ENCODE results near the gene SF1. TPM values are rescaled to one million over a fixed set of nuclear protein-coding genes. Genes with fewer than 3 reads are reported as not detected.

SF1 gene
- total and polyA plus RNA-seq, 9 donors, result 62.3 to 267 (median 202) TPM

DNA sequence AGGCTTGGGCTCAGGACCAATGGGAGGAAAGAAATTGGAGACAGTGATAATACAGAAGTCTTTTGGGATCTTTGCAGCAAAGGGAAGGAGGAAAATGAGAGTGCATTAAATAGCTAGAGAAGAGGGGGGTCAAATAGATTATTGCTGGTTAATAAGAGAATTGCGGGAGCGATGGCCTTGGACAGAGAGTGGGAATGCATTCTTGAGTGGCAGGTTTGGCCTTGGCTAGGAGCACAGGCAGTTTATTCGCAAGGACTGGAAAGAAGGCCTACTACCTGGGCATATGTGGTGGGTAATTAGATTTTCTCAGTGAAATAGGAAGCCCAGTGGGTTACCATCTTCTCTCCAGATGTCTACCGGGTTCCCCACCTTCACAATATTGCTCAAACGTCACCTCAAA, 35.5 kb upstream of the SF1 start:
- H3K4me1 ChIP-seq (ENCODE audit: control insufficient read depth, insufficient read depth, low read length), result peaks cover 9% of the 10 kb centered on the region
- H3K9me3 ChIP-seq (replicated peaks; ENCODE audit: control insufficient read depth, low read depth, low read length), result no peaks in the 10 kb centered on the region
- no peaks in the 10 kb centered on the region for H3K27me3 ChIP-seq (ENCODE audit: control insufficient read depth, insufficient read depth, low read length)
- H3K36me3 ChIP-seq (ENCODE audit: control insufficient read depth, insufficient read depth, low read length), result no peaks in the 10 kb centered on the region
- DNase-seq, result no peak
- H3K4me3 ChIP-seq (ENCODE audit: low read length), result no peak overlapping the region
- no peak overlapping the region for H3K27ac ChIP-seq (ENCODE audit: low read length)
- WGBS (ENCODE audit: insufficient coverage), result 77% methylated on average over 4 of the region's 5 CpGs

DNA sequence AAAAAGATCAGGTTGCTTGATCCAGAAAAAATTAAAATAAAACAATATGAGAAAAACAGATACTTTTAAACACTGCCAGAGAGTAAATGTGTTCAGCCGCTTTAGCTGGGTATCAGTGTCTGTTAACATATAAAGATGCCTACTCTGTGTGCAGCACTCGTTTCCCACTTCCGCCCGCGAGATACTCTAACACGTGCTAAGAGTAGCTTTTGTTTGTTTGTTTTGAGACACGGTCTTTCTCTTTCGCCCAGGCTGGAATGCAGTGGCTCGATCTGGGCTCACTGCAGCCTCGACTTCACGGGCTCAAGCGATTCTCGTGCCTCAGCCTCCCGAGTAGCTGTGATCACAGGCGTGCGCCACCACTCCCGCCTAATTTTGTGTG, 32.5 kb upstream of the SF1 start:
- no peak overlapping the region for H3K27ac ChIP-seq (ENCODE audit: low read length)
- H3K4me1 ChIP-seq (ENCODE audit: control insufficient read depth, insufficient read depth, low read length), result peaks cover 9% of the 10 kb centered on the region
- peaks cover 25% of the 10 kb centered on the region for H3K36me3 ChIP-seq (ENCODE audit: control insufficient read depth, insufficient read depth, low read length)
- no peaks in the 10 kb centered on the region for H3K27me3 ChIP-seq (ENCODE audit: control insufficient read depth, insufficient read depth, low read length)
- no CpG with 5 or more reads among the region's 17 CpGs for WGBS (ENCODE audit: insufficient coverage)
- no peak for DNase-seq
- peak overlapping the region; percentile 98 for H3K4me3 ChIP-seq (ENCODE audit: low read length)
- H3K9me3 ChIP-seq (replicated peaks; ENCODE audit: control insufficient read depth, low read depth, low read length), result no peaks in the 10 kb centered on the region

DNA sequence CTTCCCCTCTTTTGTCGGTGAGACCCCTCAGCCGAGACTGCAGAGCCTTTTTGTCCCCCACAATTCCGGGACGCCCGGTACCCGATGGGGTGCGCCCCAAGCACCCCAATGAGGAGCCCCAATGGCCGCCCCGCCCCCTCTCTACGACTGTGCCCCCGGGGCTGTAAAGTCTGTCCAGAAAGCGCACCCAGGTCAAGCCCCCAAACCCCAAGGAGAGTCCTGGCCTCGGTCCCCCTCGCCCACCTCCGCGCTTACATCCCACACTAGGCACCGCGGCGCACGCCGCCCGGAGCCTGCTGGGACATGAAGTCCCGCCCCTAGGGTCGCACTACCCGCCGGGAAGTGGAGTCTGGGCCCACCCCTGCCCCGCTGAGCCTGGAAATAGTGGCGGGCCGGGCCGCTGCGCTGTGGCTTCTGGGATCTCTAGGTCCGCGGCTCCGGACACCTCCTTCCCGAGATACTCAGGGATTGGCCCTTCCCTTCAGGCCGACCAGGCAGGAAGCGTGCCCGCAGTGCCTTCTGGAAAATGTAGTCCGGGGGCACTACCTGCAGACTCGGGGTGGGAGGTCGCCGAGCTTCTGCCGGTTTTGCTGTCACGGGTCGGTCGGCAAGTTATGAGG, 32.0 kb upstream of the SF1 start, which contains the start of gene MEN1:
Gene MEN1 (minus strand): TSS at position 281 of the 620 bp plus-strand sequence. CDS start 442 bp downstream, outside the sequence.
- H3K27me3 ChIP-seq (ENCODE audit: control insufficient read depth, insufficient read depth, low read length), result no peaks in the 10 kb centered on the region
- H3K36me3 ChIP-seq (ENCODE audit: control insufficient read depth, insufficient read depth, low read length), result peaks cover 30% of the 10 kb centered on the region
- H3K4me3 ChIP-seq (ENCODE audit: low read length), result peak within 1 kb of the TSS; percentile 98
- H3K27ac ChIP-seq (ENCODE audit: low read length), result peak within 1 kb of the TSS; percentile 76
- DNase-seq, result peak; percentile 99
- 0% methylated on average over 46 of the region's 46 CpGs for WGBS (ENCODE audit: insufficient coverage)
- H3K9me3 ChIP-seq (replicated peaks; ENCODE audit: control insufficient read depth, low read depth, low read length), result no peaks in the 10 kb centered on the region
- H3K4me1 ChIP-seq (ENCODE audit: control insufficient read depth, insufficient read depth, low read length), result peaks cover 9% of the 10 kb centered on the region

DNA sequence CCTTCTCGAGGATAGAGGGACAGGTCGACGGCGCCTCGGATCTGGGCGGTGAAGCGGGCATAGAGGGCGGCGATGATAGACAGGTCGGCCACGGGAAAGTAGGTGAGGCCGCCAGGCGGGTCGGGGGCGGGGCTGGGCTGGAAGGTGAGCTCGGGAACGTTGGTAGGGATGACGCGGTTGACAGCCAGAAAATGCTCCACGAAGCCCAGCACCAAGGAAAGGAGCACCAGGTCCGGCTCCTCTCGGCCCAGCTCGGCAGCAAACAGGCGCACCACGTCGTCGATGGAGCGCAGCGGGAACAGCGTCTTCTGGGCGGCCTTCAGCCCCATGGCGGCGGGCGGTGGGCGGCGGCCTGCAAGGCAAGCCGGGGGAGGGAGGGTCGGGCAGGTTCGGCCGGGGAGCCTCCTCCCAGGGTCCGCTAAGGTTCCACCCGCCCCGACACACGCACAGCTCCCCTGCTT, 31.5 kb upstream of the SF1 start:
- Histone ChIP-seq H3K4me1 (ENCODE audit: control insufficient read depth, insufficient read depth, low read length) (peaks cover 9% of the 10 kb centered on the region), H3K36me3 (ENCODE audit: control insufficient read depth, insufficient read depth, low read length) (peaks cover 35% of the 10 kb centered on the region), H3K4me3 (ENCODE audit: low read length) (peak overlapping the region; percentile 98), H3K27me3 (ENCODE audit: control insufficient read depth, insufficient read depth, low read length) (no peaks in the 10 kb centered on the region), H3K9me3 (replicated peaks; ENCODE audit: control insufficient read depth, low read depth, low read length) (no peaks in the 10 kb centered on the region), H3K27ac (ENCODE audit: low read length) (peak overlapping the region; percentile 76)
- no peak for DNase-seq
- 2% methylated on average over 42 of the region's 44 CpGs for WGBS (ENCODE audit: insufficient coverage)

DNA sequence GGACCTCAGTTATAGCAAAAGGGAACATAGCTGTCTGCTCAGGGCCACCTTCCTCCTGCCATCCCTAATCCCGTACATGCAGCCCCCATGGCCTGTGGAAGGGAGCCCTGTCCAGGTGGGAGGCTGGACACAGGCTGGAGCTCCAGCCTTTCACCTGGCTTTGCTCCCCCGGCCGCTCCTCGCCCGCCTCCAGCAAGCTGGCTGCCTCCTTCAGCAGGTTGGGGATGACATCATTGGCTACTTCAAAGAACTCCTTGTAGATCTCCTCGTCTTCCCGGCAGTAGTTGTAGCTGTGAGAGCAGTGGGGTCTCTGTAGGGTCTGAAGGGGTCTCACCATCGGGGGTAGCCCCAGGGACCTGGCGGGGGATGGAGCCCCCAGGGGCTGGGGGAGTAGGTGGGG, 27.1 kb upstream of the SF1 start:
- DNase-seq, result no peak
- Histone ChIP-seq H3K36me3 (ENCODE audit: control insufficient read depth, insufficient read depth, low read length) (peaks cover 42% of the 10 kb centered on the region), H3K27ac (ENCODE audit: low read length) (no peak overlapping the region), H3K4me3 (ENCODE audit: low read length) (no peak overlapping the region), H3K4me1 (ENCODE audit: control insufficient read depth, insufficient read depth, low read length) (peaks cover 38% of the 10 kb centered on the region), H3K27me3 (ENCODE audit: control insufficient read depth, insufficient read depth, low read length) (no peaks in the 10 kb centered on the region), H3K9me3 (replicated peaks; ENCODE audit: control insufficient read depth, low read depth, low read length) (no peaks in the 10 kb centered on the region)
- 90% methylated on average over 9 of the region's 9 CpGs for WGBS (ENCODE audit: insufficient coverage)

DNA sequence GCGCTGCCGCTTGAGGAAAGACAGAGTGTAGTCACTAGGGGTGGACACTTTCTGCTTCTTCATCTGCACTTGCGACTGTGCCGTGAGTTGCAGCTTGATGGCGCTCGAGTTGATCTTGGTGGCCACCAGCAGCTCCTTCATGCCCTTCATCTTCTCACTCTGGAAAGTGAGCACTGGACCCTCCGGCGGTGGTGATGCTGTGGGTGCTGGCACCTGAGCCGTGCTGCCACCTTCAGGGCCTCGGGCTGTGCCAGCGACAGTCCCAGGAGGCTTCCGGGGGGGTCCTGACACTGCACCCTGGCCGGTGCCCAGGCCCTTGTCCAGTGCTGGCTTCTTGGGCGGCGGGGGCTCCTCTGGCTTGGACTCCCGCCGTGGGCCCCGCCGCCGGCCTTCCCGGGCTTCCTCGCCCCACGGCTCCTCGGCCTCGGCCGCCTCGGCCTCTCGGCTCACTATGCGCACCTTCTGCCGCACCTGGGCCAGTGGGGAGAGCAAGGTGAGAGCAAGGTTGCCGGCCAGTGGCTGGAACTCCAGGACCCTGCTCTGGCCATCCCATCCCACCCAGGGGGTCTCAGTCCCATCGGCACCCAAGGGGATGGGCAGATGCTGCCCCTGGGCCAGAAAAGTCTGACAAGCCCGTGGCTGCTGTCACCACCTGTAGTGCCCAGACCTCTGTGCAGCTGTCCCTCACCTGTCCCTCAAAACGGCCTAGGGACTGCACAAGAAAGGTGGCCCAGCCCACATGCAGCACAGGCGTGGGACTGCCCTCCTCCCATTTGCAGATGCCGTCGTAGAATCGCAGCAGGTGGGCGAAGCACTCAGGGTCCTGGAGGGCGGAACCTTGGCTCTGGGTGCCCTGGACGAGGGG, 26.2 kb upstream of the SF1 start:
- Histone ChIP-seq H3K27me3 (ENCODE audit: control insufficient read depth, insufficient read depth, low read length) (no peaks in the 10 kb centered on the region), H3K27ac (ENCODE audit: low read length) (peak overlapping the region; percentile 89), H3K4me1 (ENCODE audit: control insufficient read depth, insufficient read depth, low read length) (peaks cover 44% of the 10 kb centered on the region), H3K9me3 (replicated peaks; ENCODE audit: control insufficient read depth, low read depth, low read length) (no peaks in the 10 kb centered on the region), H3K36me3 (ENCODE audit: control insufficient read depth, insufficient read depth, low read length) (peaks cover 42% of the 10 kb centered on the region), H3K4me3 (ENCODE audit: low read length) (no peak overlapping the region)
- WGBS (ENCODE audit: insufficient coverage), result 84% methylated on average over 22 of the region's 41 CpGs
- no peak for DNase-seq

DNA sequence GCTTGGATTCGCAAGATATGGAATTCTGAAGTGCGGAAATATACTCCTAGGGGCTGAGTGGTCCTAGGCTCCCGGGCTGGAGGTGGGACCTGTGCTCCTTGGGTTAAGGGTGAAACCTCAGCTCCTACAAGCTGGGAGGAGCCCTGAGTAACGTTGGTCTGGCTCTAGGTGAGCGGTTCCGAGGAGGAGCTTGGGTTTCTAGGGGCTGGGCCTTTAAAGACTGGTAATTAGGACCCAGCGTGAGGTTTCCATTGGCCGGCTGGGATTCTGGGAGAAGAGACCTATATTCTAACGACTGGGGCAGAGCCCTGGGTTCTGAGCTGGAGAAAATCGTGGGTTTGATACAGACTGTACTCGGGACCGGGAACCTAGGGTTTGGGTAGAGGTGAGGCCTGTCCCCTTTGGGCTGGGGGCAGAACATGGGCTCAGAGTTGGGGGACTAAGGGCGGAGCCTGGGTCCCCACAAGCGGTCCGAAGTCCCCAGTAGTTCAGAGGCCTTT, 25.6 kb upstream of the SF1 start:
- DNase-seq, result no peak
- Histone ChIP-seq H3K9me3 (replicated peaks; ENCODE audit: control insufficient read depth, low read depth, low read length) (no peaks in the 10 kb centered on the region), H3K4me3 (ENCODE audit: low read length) (peak overlapping the region; percentile 63), H3K27me3 (ENCODE audit: control insufficient read depth, insufficient read depth, low read length) (no peaks in the 10 kb centered on the region), H3K36me3 (ENCODE audit: control insufficient read depth, insufficient read depth, low read length) (peaks cover 42% of the 10 kb centered on the region), H3K27ac (ENCODE audit: low read length) (peak overlapping the region; percentile 89), H3K4me1 (ENCODE audit: control insufficient read depth, insufficient read depth, low read length) (peaks cover 37% of the 10 kb centered on the region)
- WGBS (ENCODE audit: insufficient coverage), result 33% methylated on average over 13 of the region's 15 CpGs

DNA sequence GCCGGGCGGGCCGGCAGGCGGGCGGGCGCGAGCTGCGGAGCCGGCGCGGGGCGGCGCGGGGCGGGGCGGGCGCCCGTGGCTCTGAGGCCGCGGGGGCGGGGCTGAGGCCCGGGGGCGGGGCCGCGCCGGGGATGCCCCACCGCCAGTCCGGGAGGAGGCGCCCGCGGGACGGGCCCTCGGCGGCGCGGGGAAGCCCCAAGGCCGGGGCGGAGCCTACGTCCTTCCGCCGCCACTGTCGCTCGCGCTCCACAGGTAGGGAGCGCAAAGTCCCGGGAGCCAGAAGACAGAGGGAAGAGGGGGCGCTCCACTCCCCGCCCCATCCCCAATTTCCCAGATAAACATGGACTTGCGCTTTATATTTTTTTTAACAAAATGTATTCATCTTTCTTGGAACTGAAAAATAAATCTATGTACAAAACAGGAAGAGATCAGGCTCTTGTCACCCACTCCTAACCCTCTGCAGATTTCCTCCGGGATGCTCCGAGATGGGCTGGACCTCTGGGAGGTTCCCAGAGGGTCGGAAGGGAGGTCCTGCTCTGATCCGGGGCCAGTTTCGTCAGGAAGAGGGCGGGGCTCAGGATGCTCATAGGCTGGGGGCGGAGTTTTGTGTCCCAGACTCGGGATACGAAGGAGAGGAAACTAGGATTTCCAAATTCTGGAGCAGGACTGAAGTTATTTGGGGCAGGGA, 25.0 kb upstream of the SF1 start, which contains the start of gene MAP4K2:
Gene MAP4K2 (minus strand): TSS at position 57 of the 688 bp plus-strand sequence. CDS start 65 bp downstream, outside the sequence.
- peak; percentile 94 for DNase-seq
- peaks cover 37% of the 10 kb centered on the region for H3K4me1 ChIP-seq (ENCODE audit: control insufficient read depth, insufficient read depth, low read length)
- H3K4me3 ChIP-seq (ENCODE audit: low read length), result peak within 1 kb of the TSS; percentile 63
- WGBS (ENCODE audit: insufficient coverage), result 0% methylated on average over 24 of the region's 58 CpGs
- H3K27me3 ChIP-seq (ENCODE audit: control insufficient read depth, insufficient read depth, low read length), result no peaks in the 10 kb centered on the region
- H3K36me3 ChIP-seq (ENCODE audit: control insufficient read depth, insufficient read depth, low read length), result peaks cover 43% of the 10 kb centered on the region
- no peaks in the 10 kb centered on the region for H3K9me3 ChIP-seq (replicated peaks; ENCODE audit: control insufficient read depth, low read depth, low read length)
- peak within 1 kb of the TSS; percentile 89 for H3K27ac ChIP-seq (ENCODE audit: low read length)

DNA sequence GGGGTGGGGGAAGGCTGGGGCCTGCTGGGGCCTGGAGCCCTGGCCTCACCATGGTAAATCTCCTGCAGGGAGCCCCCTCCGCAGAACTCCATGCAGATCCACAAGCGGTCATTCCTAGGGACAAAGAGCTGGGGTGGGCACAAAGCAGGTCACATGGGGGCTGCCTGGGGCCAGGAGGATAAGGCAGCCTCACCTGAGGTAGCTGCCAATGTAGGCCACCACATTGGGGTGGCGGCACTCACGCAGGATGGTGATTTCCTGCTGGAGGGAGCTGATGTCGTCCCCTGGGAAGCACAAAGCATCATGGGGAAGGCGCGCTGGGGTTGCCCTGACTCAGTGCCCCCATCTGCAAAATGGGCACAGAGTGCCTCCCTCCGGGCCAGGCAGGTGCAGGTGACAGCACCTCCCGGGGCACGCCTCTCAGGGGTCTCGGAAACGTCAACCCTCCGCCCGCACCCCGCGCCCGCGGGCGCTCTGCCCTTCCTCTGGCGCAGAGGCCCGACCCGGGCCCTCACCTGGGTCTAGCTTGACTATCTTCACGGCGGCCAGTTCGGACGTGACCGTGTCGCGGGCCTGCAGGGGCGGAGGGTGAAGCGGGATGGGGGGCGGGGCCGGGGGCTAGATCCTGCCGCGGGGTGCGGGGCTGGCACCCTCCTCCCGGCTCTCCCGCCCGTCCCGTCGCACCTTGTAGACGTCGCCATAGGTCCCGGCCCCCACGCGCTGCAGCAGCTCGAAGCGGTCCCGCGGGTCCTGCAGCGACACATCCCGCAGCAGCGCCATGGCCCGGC, 24.2 kb upstream of the SF1 start:
- DNase-seq, result no peak
- H3K9me3 ChIP-seq (replicated peaks; ENCODE audit: control insufficient read depth, low read depth, low read length), result no peaks in the 10 kb centered on the region
- WGBS (ENCODE audit: insufficient coverage), result 9% methylated on average over 53 of the region's 54 CpGs
- H3K27ac ChIP-seq (ENCODE audit: low read length), result peak overlapping the region; percentile 59
- H3K27me3 ChIP-seq (ENCODE audit: control insufficient read depth, insufficient read depth, low read length), result no peaks in the 10 kb centered on the region
- H3K36me3 ChIP-seq (ENCODE audit: control insufficient read depth, insufficient read depth, low read length), result peaks cover 38% of the 10 kb centered on the region
- H3K4me3 ChIP-seq (ENCODE audit: low read length), result peak overlapping the region; percentile 46
- H3K4me1 ChIP-seq (ENCODE audit: control insufficient read depth, insufficient read depth, low read length), result peaks cover 37% of the 10 kb centered on the region
